H1 (cell line): ENCODE results near the gene KRT77. TPM values are rescaled to one million over a fixed set of nuclear protein-coding genes. Genes with fewer than 3 reads are reported as not detected.

Experiments used
- CTCF ChIA-PET: fragments of 300-600 bp; sonication (Branson Sonifier 250); formaldehyde crosslinking; loops from one replicate; lab custom pipeline; 2021; ENCODE audit not compliant: partially characterized antibody; lab: Charles Lee
- POLR2A ChIA-PET: fragments of 300-600 bp; sonication (Branson Sonifier 250); formaldehyde crosslinking; loops from one replicate; lab custom pipeline; 2021; ENCODE audit warnings: inconsistent platforms; ENCODE audit not compliant: partially characterized antibody; lab: Charles Lee
- DNase-seq, 2 experiments: peaks; one replicate each; pipeline versions ENCODE4 v3.0.0 to v3.0.0-alpha.2; 2010 to 2022; ENCODE audit warnings: low spot score in 2 of 2, low read depth in 1 of 2, mixed read lengths in 1 of 2
- FAIRE-seq: peaks from 2 replicates; lab custom pipeline; 2011; peaks lifted over from hg19 to GRCh38; lab: Jason Lieb, UNC
- H2AFZ ChIP-seq: 2 replicates; pipeline ENCODE4 v1.8.1; 2012; ENCODE audit warnings: low read length, inconsistent platforms
- H2AK5ac ChIP-seq: 2 replicates; pipeline ENCODE4 v1.6.1; 2013; ENCODE audit warnings: low read depth, low read length
- H2BK120ac ChIP-seq: replicated peaks from 2 replicates; pipeline ENCODE3; 2013; ENCODE audit warnings: low read depth, low read length, inconsistent platforms
- H2BK12ac ChIP-seq: 2 replicates; pipeline ENCODE4 v1.6.1; 2013; ENCODE audit warnings: low read depth, low read length
- H2BK15ac ChIP-seq: 2 replicates; pipeline ENCODE4 v1.6.1; 2013; ENCODE audit warnings: low read length
- H2BK20ac ChIP-seq: 2 replicates; pipeline ENCODE4 v1.6.1; 2013; ENCODE audit warnings: low read length
- H2BK5ac ChIP-seq: 2 replicates; pipeline ENCODE4 v1.6.1; 2013; ENCODE audit warnings: low read depth, low read length
- H3K14ac ChIP-seq: 2 replicates; pipeline ENCODE4 v1.6.1; 2013; ENCODE audit warnings: inconsistent platforms; ENCODE audit not compliant: insufficient read length
- H3K18ac ChIP-seq: 2 replicates; pipeline ENCODE4 v1.6.1; 2013; ENCODE audit warnings: low read length; ENCODE audit errors: extremely low read depth
- H3K23ac ChIP-seq: 2 replicates; pipeline ENCODE4 v1.6.1; 2013; ENCODE audit warnings: inconsistent platforms; ENCODE audit not compliant: insufficient read length
- H3K23me2 ChIP-seq: 2 replicates; pipeline ENCODE4 v1.6.1; 2013; ENCODE audit warnings: low read depth, low read length
- H3K27ac ChIP-seq: 2 replicates; pipeline ENCODE4 v1.6.1; 2011; ENCODE audit warnings: low read depth, low read length, inconsistent platforms
- H3K27me3 ChIP-seq, 4 experiments: replicated peaks in 1 of 4; 1 replicate in 1 of 4; 2 replicates in 3 of 4; pipeline versions ENCODE4 v1.6.1 to v1.8.1; 2011 to 2013; ENCODE audit warnings: low read length in 3 of 4, mild to moderate bottlenecking in 3 of 4, inconsistent platforms in 2 of 4, mixed read lengths in 2 of 4, moderate library complexity in 1 of 4; ENCODE audit not compliant: control insufficient read depth in 3 of 4, insufficient read depth in 3 of 4; ENCODE audit errors: extremely low read depth in 1 of 4
- H3K36me3 ChIP-seq, 4 experiments: 2 replicates each; pipeline versions ENCODE4 v1.6.1 to v1.8.1; 2011 to 2013; ENCODE audit warnings: mild to moderate bottlenecking in 4 of 4, low read length in 3 of 4, moderate library complexity in 2 of 4, control low read depth in 1 of 4, inconsistent platforms in 1 of 4; ENCODE audit not compliant: insufficient read depth in 4 of 4, control insufficient read depth in 2 of 4
- H3K4ac ChIP-seq: replicated peaks from 2 replicates; pipeline ENCODE3; 2013; ENCODE audit warnings: low read length, low read depth, mixed read lengths, inconsistent platforms; ENCODE audit not compliant: insufficient read length
- H3K4me1 ChIP-seq, 4 experiments: replicated peaks in 1 of 4; 1 replicate in 1 of 4; 2 replicates in 3 of 4; pipeline versions ENCODE4 v1.6.1 to v1.8.1; 2011 to 2013; ENCODE audit warnings: low read length in 3 of 4, inconsistent platforms in 2 of 4, mixed read lengths in 1 of 4; ENCODE audit not compliant: insufficient read depth in 4 of 4, control insufficient read depth in 3 of 4
- H3K4me2 ChIP-seq, 2 experiments: 2 replicates each; pipeline versions ENCODE4 v1.6.1 to v1.8.1; 2011 to 2013; ENCODE audit warnings: low read depth in 2 of 2, low read length in 2 of 2, control low read depth in 1 of 2, inconsistent platforms in 1 of 2, mild to moderate bottlenecking in 1 of 2; ENCODE audit not compliant: insufficient read depth in 1 of 2
- H3K4me3 ChIP-seq, 4 experiments: fragments of 200-600, 300-600 bp in 1 of 4; sonication (generic), shearing (Covaris generic), sonication (Bioruptor Twin) in 1 of 4; 2 replicates each; pipeline versions ENCODE4 v1.5.1 to v1.8.1; 2011 to 2016; ENCODE audit warnings: low read length in 4 of 4, low read depth in 3 of 4, control low read depth in 2 of 4, inconsistent platforms in 2 of 4, mild to moderate bottlenecking in 2 of 4, mixed read lengths in 1 of 4, moderate library complexity in 1 of 4; ENCODE audit not compliant: insufficient read depth in 2 of 4; ENCODE audit errors: extremely low read depth in 1 of 4
- H3K56ac ChIP-seq: replicated peaks from 2 replicates; pipeline ENCODE3; 2013; ENCODE audit warnings: low read depth, mild to moderate bottlenecking, mixed read lengths, low read length, inconsistent platforms; ENCODE audit not compliant: insufficient read length
- H3K79me1 ChIP-seq: 2 replicates; pipeline ENCODE4 v1.6.1; 2013; ENCODE audit warnings: low read depth, low read length, control low read depth
- H3K79me2 ChIP-seq, 2 experiments: 2 replicates each; pipeline versions ENCODE4 v1.6.1 to v1.8.1; 2012 to 2013; ENCODE audit warnings: low read length in 2 of 2, mild to moderate bottlenecking in 2 of 2, inconsistent platforms in 1 of 2; ENCODE audit not compliant: insufficient read depth in 2 of 2, control insufficient read depth in 1 of 2
- H3K9ac ChIP-seq, 4 experiments: replicated peaks in 1 of 4; 1 replicate in 1 of 4; 2 replicates in 3 of 4; pipeline versions ENCODE4 v1.6.1 to v1.8.1; 2011 to 2013; ENCODE audit warnings: low read depth in 3 of 4, low read length in 3 of 4, control low read depth in 2 of 4, mild to moderate bottlenecking in 2 of 4, moderate library complexity in 2 of 4, inconsistent platforms in 1 of 4; ENCODE audit errors: extremely low read depth in 1 of 4
- H3K9me3 ChIP-seq, 2 experiments: 2 replicates each; pipeline versions ENCODE4 v1.6.1 to v1.8.1; 2012 to 2013; ENCODE audit warnings: mild to moderate bottlenecking in 2 of 2, moderate library complexity in 2 of 2, control low read depth in 1 of 2, inconsistent platforms in 1 of 2, low read depth in 1 of 2, low read length in 1 of 2, mixed read lengths in 1 of 2; ENCODE audit not compliant: insufficient read depth in 2 of 2
- H4K20me1 ChIP-seq, 2 experiments: replicated peaks in 1 of 2; 2 replicates each; pipeline versions ENCODE3 to v1.8.1; 2011 to 2013; ENCODE audit warnings: inconsistent platforms in 2 of 2, low read length in 2 of 2, mild to moderate bottlenecking in 1 of 2; ENCODE audit not compliant: insufficient read depth in 2 of 2, control insufficient read depth in 1 of 2
- H4K5ac ChIP-seq: 2 replicates; pipeline ENCODE4 v1.6.1; 2013; ENCODE audit warnings: low read length, low read depth, mixed read lengths, inconsistent platforms; ENCODE audit not compliant: insufficient read length
- H4K8ac ChIP-seq: 2 replicates; pipeline ENCODE4 v1.8.0; 2013; ENCODE audit warnings: mild to moderate bottlenecking, moderate library complexity, low read length, inconsistent platforms; ENCODE audit not compliant: insufficient read depth; ENCODE audit errors: extremely low read depth
- H4K91ac ChIP-seq: replicated peaks from 2 replicates; pipeline ENCODE3; 2013; ENCODE audit warnings: low read length, mixed read lengths, inconsistent platforms; ENCODE audit not compliant: insufficient read length
- BACH1 ChIP-seq: IDR thresholded peaks from 2 replicates; pipeline ENCODE4 v1.6.1; 2012; ENCODE audit warnings: low read length, improper control_type of control experiment
- CREB1 ChIP-seq: IDR thresholded peaks from 2 replicates; pipeline ENCODE4 v1.6.1; 2012; ENCODE audit warnings: inconsistent platforms
- EGR1 ChIP-seq: IDR thresholded peaks from 2 replicates; pipeline ENCODE4 v1.6.1; 2011; ENCODE audit warnings: low read depth, low read length, borderline replicate concordance
- HDAC2 ChIP-seq, 2 experiments: fragments of 300-600 bp in 1 of 2; sonication (generic) in 1 of 2; IDR thresholded peaks; 2 replicates each; pipeline ENCODE4 v1.6.1; 2011 to 2012; ENCODE audit warnings: low read depth in 2 of 2, low read length in 2 of 2, mild to moderate bottlenecking in 2 of 2, moderate library complexity in 2 of 2, borderline replicate concordance in 1 of 2, inconsistent platforms in 1 of 2
- PHF8 ChIP-seq: fragments of 200-600 bp; sonication (generic); conservative IDR thresholded peaks from 2 replicates; pipeline ENCODE4 v1.7.1; 2012; ENCODE audit warnings: low read depth, mild to moderate bottlenecking, inconsistent platforms, low read length, moderate library complexity
- POLR2A ChIP-seq, 2 experiments: IDR thresholded peaks; 1 replicate in 1 of 2; 2 replicates in 1 of 2; pipeline ENCODE4 v1.6.1; 2011; ENCODE audit warnings: low read depth in 2 of 2, low read length in 2 of 2, mild to moderate bottlenecking in 2 of 2; ENCODE audit errors: control extremely low read depth in 1 of 2
- POU5F1 ChIP-seq: IDR thresholded peaks from 2 replicates; pipeline ENCODE4 v1.6.1; 2011; ENCODE audit warnings: low read depth, mild to moderate bottlenecking, low read length, moderate library complexity
- RNF2 ChIP-seq: fragments of 200-900, 300-1000 bp; sonication (generic); IDR thresholded peaks from 2 replicates; pipeline ENCODE4 v1.7.1; 2016; ENCODE audit warnings: borderline replicate concordance, low read depth, mild to moderate bottlenecking, antibody characterized with exemption, low read length; ENCODE audit not compliant: poor library complexity, severe bottlenecking; ENCODE audit errors: missing control alignments
- SAP30 ChIP-seq: fragments of 300-600 bp; sonication (generic); IDR thresholded peaks from 2 replicates; pipeline ENCODE4 v1.7.1; 2012; ENCODE audit warnings: low read length, moderate library complexity, mild to moderate bottlenecking, inconsistent platforms; ENCODE audit not compliant: insufficient read depth, insufficient replicate concordance
- SIRT6 ChIP-seq: IDR thresholded peaks from one replicate; pipeline ENCODE4 v1.7.1; 2012; ENCODE audit warnings: low read length, inconsistent platforms
- SP2 ChIP-seq: IDR thresholded peaks from 2 replicates; pipeline ENCODE4 v1.6.1; 2012; ENCODE audit warnings: mild to moderate bottlenecking, low read length, inconsistent platforms
- SP4 ChIP-seq: IDR thresholded peaks from 2 replicates; pipeline ENCODE4 v1.6.1; 2012; ENCODE audit warnings: low read length, inconsistent platforms
- SRF ChIP-seq: IDR thresholded peaks from 2 replicates; pipeline ENCODE4 v1.6.1; 2011; ENCODE audit warnings: mild to moderate bottlenecking, low read depth, low read length, moderate library complexity
- TAF1 ChIP-seq: IDR thresholded peaks from 2 replicates; pipeline ENCODE4 v1.6.1; 2011; ENCODE audit warnings: mild to moderate bottlenecking, low read depth, low read length
- TAF7 ChIP-seq: optimal IDR thresholded peaks from 2 replicates; pipeline ENCODE3; 2011; ENCODE audit warnings: low read depth, mild to moderate bottlenecking, inconsistent platforms, low read length, moderate library complexity, borderline replicate concordance
- TEAD4 ChIP-seq: IDR thresholded peaks from 2 replicates; pipeline ENCODE4 v1.6.1; 2012; ENCODE audit warnings: low read depth, low read length, inconsistent platforms, mixed read lengths
- WGBS, 2 experiments: shearing (Covaris generic) in 1 of 2; methylation state at CpG; one replicate each; pipeline versions ENCODE4 v1.1.6 to v1.1.7; 2013 to 2015; ENCODE audit warnings: low lambda C conversion rate in 2 of 2, mixed read lengths in 2 of 2, inconsistent platforms in 1 of 2, low coverage in 1 of 2, missing lambda C conversion rate in 1 of 2; ENCODE audit not compliant: insufficient replicate concordance in 2 of 2, insufficient coverage in 1 of 2, insufficient read length in 1 of 2; ENCODE audit errors: extremely low coverage in 1 of 2, missing lambda C conversion rate in 1 of 2; 5-methylcytosine and 5-hydroxymethylcytosine counted together
- polyA plus RNA-seq, 7 experiments: library from polyadenylated mRNA; depleted of rRNA in 3 of 7; stranded (reverse) in 5 of 7; unstranded in 2 of 7; fragments of >200 nt in 5 of 7; fragments of 200-250 nt in 2 of 7; gene quantifications; 1 replicate in 5 of 7; 2 replicates in 1 of 7; 4 replicates in 1 of 7; pipeline versions ENCODE4 v1.2.1 to v1.2.3, GENCODE V29; 2011 to 2013; ENCODE audit warnings: missing spikeins in 2 of 7, mixed read lengths in 2 of 7
- total RNA-seq: library from RNA; stranded (reverse); fragmentation: NEBNext Ultra II Directional; extraction: Animal tissue kit (Norgen Biotek cat#: 25700); gene quantifications from 2 replicates; pipeline ENCODE4 v1.2.1, GENCODE V29; 2021

KRT77 gene
- total and polyA plus RNA-seq, 2 of the 8 experiments (the other 6 are each of a cell fraction or from before 2014, with no cell fraction given), result 0.02 TPM; not detected in 1

DNA sequence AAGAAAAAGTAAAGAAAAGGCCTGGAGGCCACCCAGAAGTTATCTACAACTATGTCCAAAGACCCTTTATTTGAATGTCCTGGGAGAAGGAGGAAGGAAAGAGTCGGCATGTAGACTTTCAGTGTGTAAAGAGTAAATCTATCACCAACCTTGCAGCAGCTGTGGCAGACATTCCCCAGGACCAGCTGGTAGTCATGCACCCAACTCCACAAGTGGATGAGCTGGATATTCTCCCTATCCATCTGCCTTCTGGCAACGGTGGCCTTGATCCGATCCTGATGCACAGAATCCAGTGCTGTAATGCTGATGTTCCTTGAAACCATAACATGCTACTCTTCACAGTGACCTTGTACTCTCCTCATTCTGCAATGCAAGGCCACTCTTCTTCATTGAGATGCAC is 46.5 kb upstream of the KRT77 start:
- no peak overlapping the region for H3K14ac ChIP-seq
- H4K20me1 ChIP-seq, result peaks cover 0 to 2% of the 10 kb centered on the region in 2 experiments
- no peak overlapping the region for H2AFZ ChIP-seq
- no peak for FAIRE-seq
- no peak overlapping the region for H3K4ac ChIP-seq
- H4K8ac ChIP-seq, result no peak overlapping the region
- WGBS, 2 experiments, result 92% methylated on average over 3 of the region's 3 CpGs; no CpG with 5 or more reads in 1 of the 2 experiments
- DNase-seq, result no peak
- H3K79me1 ChIP-seq, result no peaks in the 10 kb centered on the region
- no peak overlapping the region for H3K4me3 ChIP-seq
- H3K79me2 ChIP-seq, result no peaks in the 10 kb centered on the region
- H2AK5ac ChIP-seq, result no peak overlapping the region
- H2BK20ac ChIP-seq, result no peak overlapping the region
- ChIA-PET CTCF (interaction anchor here (0.6 to 1.3 kb wide), 2 partner anchors 58 to 607 kb away, joined by 3 read pairs; no protein-coding TSS in a partner anchor), POLR2A (no interaction called here)
- no peak overlapping the region for H2BK12ac ChIP-seq
- no peak overlapping the region for H3K27ac ChIP-seq
- no peak overlapping the region for H2BK15ac ChIP-seq
- H3K4me1 ChIP-seq, result no peaks in the 10 kb centered on the region
- H3K4me2 ChIP-seq, result no peak overlapping the region
- no peak overlapping the region for H4K91ac ChIP-seq
- H3K56ac ChIP-seq, result no peak overlapping the region
- no peak overlapping the region for H3K18ac ChIP-seq
- H4K5ac ChIP-seq, result no peak overlapping the region
- H3K23ac ChIP-seq, result no peak overlapping the region
- no peak overlapping the region for H2BK120ac ChIP-seq
- no peak overlapping the region for H2BK5ac ChIP-seq
- H3K27me3 ChIP-seq, result peaks cover 0 to 5% (median 0%) of the 10 kb centered on the region in 4 experiments; a peak in 2 of 7 replicates
- H3K9ac ChIP-seq, result no peak overlapping the region
- no peaks in the 10 kb centered on the region for H3K23me2 ChIP-seq
- no peaks in the 10 kb centered on the region; a peak in 1 of 4 replicates for H3K9me3 ChIP-seq
- no peaks in the 10 kb centered on the region for H3K36me3 ChIP-seq
- TF ChIP-seq TAF1 (no peak), SAP30 (no peak), TEAD4 (no peak), BACH1 (no peak), SP2 (no peak), PHF8 (no peak), HDAC2 (IDR thresholded peaks at IDR 0.05; ENCODE audit: borderline replicate concordance in 1 of 2, low read depth in 2 of 2, low read length in 2 of 2) (no peak), SIRT6 (no peak), CREB1 (no peak), SRF (no peak), POLR2A (IDR thresholded peaks at IDR 0.05; ENCODE audit: control extremely low read depth in 1 of 2, low read depth in 2 of 2, low read length in 2 of 2) (no peak), RNF2 (no peak), EGR1 (no peak), SP4 (no peak), TAF7 (no peak), POU5F1 (no peak)
